Regular cardiac myocyte (primary cell): ENCODE data around the gene FADS2. TPM values are rescaled to one million over a fixed set of nuclear protein-coding genes. Genes with fewer than 3 reads are reported as not detected.

Source experiments
- total RNA-seq: library from RNA; depleted of rRNA; stranded (reverse); fragments of >200 nt; gene quantifications from 2 replicates; pipeline ENCODE4 v1.2.3, GENCODE V29; 2014

The FADS2 gene
- total RNA-seq: 57.5 and 125 TPM in 2 replicates

DNA sequence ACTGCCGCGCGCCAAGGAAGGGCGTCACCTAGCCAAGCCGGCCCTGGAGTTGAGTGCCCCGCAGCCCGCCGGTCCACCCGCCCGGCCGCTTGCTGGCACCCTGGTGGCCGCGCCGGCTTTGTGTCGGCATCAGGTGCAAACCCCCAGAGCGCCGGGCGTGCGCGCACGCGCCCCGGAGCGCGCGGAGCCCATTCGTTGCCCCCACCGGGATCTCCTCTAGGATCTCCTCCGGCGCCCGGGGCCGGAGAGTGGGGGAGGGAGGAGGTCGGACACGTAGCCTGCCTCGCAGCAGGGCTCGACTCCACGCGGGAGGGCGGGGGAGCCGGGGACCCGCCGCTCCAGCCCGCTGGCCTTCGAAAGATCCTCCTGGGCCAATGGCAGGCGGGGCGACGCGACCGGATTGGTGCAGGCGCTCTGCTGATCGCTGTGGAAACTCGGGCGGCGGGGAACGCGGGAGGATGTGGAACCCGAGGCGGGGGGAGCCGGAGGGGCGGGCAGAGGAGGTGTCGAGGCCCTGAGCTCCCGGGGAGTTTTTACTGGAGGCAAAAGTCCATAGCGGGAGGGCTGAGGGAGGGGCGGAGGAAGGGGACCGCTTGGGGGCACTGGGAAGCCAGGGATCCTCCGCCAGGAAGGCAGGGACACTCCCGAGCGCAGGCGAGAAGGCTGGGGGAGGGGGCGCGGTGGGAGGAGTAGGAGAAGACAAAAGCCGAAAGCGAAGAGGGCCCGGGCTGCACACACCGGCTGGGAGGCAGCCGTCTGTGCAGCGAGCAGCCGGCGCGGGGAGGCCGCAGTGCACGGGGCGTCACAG lies at the start of gene FADS2:
FADS2 (plus strand) TSS at position 730 of the 808 bp plus-strand sequence. CDS start 91 bp downstream, outside the sequence.

GRCh38 chr11:61792310-61793082 lies 35.6 kb upstream of the FADS2 start, which contains the start of the genes FEN1 and TMEM258:
Gene FEN1, plus strand, starts transcription at chr11:61792911. Its CDS starts 2,451 bp downstream, at chr11:61795362.
Gene TMEM258, minus strand, starts transcription at chr11:61792599. Its CDS starts 41 bp downstream, at chr11:61792558.

DNA sequence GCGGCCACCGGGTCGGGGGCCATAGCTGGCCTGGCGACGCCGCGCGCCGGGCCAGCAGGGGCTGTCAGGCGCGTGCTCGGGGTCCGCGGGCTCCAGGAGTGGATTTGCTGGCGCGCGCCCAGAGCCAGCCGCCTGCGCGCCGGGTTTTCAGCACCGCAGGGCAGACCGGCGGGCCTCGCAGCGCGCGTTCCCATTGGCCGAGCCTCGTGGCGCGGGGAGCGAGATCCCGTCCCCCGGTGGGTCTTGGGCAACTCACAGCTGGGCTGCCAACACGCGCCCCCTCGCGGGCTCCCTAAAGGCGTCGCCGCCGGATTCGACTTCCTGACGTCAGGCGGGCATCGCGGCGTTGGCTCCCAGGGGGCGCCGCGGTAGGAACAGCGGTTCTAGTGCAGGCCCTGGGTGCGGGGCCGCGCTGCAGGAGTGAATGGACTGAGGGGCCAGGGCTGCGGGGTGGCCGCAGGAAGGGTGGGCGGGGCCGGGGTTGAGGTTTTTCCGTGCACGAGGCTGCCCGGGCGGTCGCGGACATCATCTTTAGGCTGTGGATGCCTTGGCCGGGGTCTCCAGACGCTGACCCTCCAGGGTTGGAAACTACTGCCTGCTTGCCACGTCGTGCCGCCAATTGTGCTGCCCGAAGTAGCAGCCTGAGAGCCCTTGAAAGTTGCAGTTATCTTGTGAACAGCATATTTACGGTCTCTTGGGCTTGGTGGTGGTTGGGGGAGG lies 11.2 kb upstream of the FADS2 start, which contains the start of gene FADS1:
FADS1 (minus strand) TSS at position 268 of the 720 bp plus-strand sequence; CDS start at position 194, 74 bp downstream.

DNA sequence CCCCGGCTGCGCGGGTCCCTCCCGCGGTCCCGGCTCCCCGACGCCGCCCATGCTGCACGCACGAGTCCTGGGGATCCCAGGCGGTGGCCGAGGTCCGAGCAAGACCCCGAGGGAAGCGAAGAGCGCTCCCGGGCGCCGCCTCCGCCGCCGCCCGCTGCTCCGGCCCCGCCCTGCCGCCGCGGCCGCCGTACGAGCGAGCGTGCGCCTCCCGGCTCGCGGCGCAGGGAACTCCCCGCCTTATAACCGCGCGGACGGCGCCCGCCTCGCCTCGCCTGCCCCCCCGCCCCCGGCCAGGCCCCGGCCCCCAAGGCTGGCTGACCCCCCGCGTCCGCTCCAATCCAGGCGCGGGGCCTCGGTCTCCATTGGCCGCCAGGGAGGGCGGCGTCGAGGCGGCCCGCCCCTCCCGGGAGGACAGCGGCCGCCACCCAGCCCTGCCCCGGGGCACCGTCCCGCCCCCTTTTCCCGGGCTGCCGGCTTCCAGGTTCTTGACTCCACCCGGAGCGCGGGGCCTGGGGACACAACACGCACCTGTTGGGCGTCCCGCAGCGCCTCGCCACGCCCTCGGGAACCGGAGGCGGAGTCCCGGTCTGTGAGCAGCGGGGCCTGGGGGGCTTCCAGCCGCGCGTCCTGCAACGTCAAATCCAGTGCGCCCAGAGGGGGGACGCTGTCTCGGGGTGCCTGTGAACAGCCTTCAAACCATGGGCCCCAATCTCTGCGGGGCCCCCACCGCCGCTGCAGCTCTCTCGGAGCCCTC lies 63.4 kb downstream of the FADS2 start, which contains the start of gene FADS3:
FADS3 (minus strand) TSS at position 215 of the 754 bp plus-strand sequence; CDS start at position 51, 164 bp downstream.

Other genes starting within 250 kb of the FADS2 start
- 0.19 and 0.85 TPM in 2 replicates for gene SYT7, start 247.2 kb upstream of the FADS2 start, total RNA-seq
- gene DAGLA, start 147.9 kb upstream of the FADS2 start, total RNA-seq: 2.3 and 2.7 TPM in 2 replicates
- gene MYRF, start 75.7 kb upstream of the FADS2 start, total RNA-seq: 1.3 and 2.0 TPM in 2 replicates
- gene TMEM258, start 35.7 kb upstream of the FADS2 start, total RNA-seq: 54.6 and 67.9 TPM in 2 replicates
- 11.0 and 79.0 TPM in 2 replicates for gene FEN1, start 35.4 kb upstream of the FADS2 start, total RNA-seq
- 35.1 and 48.2 TPM in 2 replicates for gene FADS1, start 11.3 kb upstream of the FADS2 start, total RNA-seq
- 92.8 and 113 TPM in 2 replicates for gene FADS3, start 63.2 kb downstream of the FADS2 start, total RNA-seq
- 1.9 and 6.5 TPM in 2 replicates for gene RAB3IL1, start 89.3 kb downstream of the FADS2 start, total RNA-seq
- 0.96 and 9.9 TPM in 2 replicates for gene BEST1, start 122.1 kb downstream of the FADS2 start, total RNA-seq
- 505 and 1,736 TPM in 2 replicates for gene FTH1, start 139.3 kb downstream of the FADS2 start, total RNA-seq